Mesothelial cell of epicardium (in vitro differentiated cells): ENCODE results near the gene SLC41A3. TPM values are rescaled to one million over a fixed set of nuclear protein-coding genes. Genes with fewer than 3 reads are reported as not detected.

Source experiments
- DNase-seq, 2 experiments: peaks; one replicate each; pipeline ENCODE4 v3.0.0; 2021; ENCODE audit warnings: low spot score in 2 of 2; ENCODE audit not compliant: unreplicated experiment in 2 of 2
- H3K27ac Mint-ChIP-seq: 2 replicates; pipeline ENCODE4 v1.8.0; 2021; ENCODE audit warnings: mixed read lengths
- H3K27me3 Mint-ChIP-seq: 2 replicates; pipeline ENCODE4 v1.8.0; 2021; ENCODE audit warnings: low read depth, mixed read lengths
- H3K36me3 Mint-ChIP-seq: 2 replicates; pipeline ENCODE4 v1.8.0; 2021; ENCODE audit warnings: mixed read lengths
- H3K4me1 Mint-ChIP-seq: 2 replicates; pipeline ENCODE4 v1.8.0; 2021; ENCODE audit warnings: mixed read lengths
- H3K4me3 Mint-ChIP-seq: 2 replicates; pipeline ENCODE4 v1.8.0; 2021; ENCODE audit warnings: mild to moderate bottlenecking, moderate library complexity, mixed read lengths
- H3K9me3 Mint-ChIP-seq: 2 replicates; pipeline ENCODE4 v1.8.0; 2021; ENCODE audit warnings: mixed read lengths
- CTCF ChIP-seq: fragments of 200-600 bp; sonication (generic); IDR thresholded peaks from one replicate; pipeline ENCODE4 v1.5.0; 2021; ENCODE audit warnings: antibody characterized with exemption; ENCODE audit not compliant: unreplicated experiment
- total RNA-seq: library from RNA; stranded (reverse); gene quantifications from 3 replicates; pipeline ENCODE4 v1.2.1, GENCODE V29; 2021

Gene SLC41A3
- total RNA-seq, 1 donor from 2014 or later = 58.7 TPM

GRCh38 chr3:126063358-126063965 lies 20.5 kb downstream of the SLC41A3 start:
- DNase-seq = no peak
- Mint-ChIP-seq H3K27ac (no peak overlapping the region), H3K9me3 (peaks cover 4% of the 10 kb centered on the region), H3K27me3 (no peaks in the 10 kb centered on the region), H3K4me3 (no peak overlapping the region), H3K4me1 (peaks cover 11% of the 10 kb centered on the region), H3K36me3 (peaks cover 19% of the 10 kb centered on the region)
- no peak for TF ChIP-seq CTCF

- Mint-ChIP-seq H3K27ac (no peak overlapping the region), H3K27me3 (no peaks in the 10 kb centered on the region), H3K9me3 (no peaks in the 10 kb centered on the region), H3K36me3 (peaks cover 8% of the 10 kb centered on the region), H3K4me1 (peaks cover 14% of the 10 kb centered on the region), H3K4me3 (no peak overlapping the region)
- DNase-seq = no peak
- no peak for TF ChIP-seq CTCF
Measured at GRCh38 chr3:126061301-126062032, 22.5 kb downstream of the SLC41A3 start.

GRCh38 chr3:126060613-126061145 lies 23.2 kb downstream of the SLC41A3 start:
- no peaks in the 10 kb centered on the region for H3K27me3 Mint-ChIP-seq
- H3K36me3 Mint-ChIP-seq = peaks cover 2% of the 10 kb centered on the region
- no peak for DNase-seq
- H3K27ac Mint-ChIP-seq = no peak overlapping the region
- H3K4me1 Mint-ChIP-seq = peaks cover 14% of the 10 kb centered on the region
- H3K4me3 Mint-ChIP-seq = no peak overlapping the region
- no peaks in the 10 kb centered on the region for H3K9me3 Mint-ChIP-seq
- TF ChIP-seq CTCF = no peak

GRCh38 chr3:126058666-126059065 lies 25.3 kb downstream of the SLC41A3 start:
- Mint-ChIP-seq H3K4me1 (peaks cover 9% of the 10 kb centered on the region), H3K36me3 (peaks cover 2% of the 10 kb centered on the region), H3K4me3 (no peak overlapping the region), H3K27me3 (no peaks in the 10 kb centered on the region), H3K9me3 (no peaks in the 10 kb centered on the region), H3K27ac (no peak overlapping the region)
- DNase-seq = no peak
- TF ChIP-seq CTCF = no peak

- DNase-seq = no peak
- Mint-ChIP-seq H3K4me1 (peaks cover 9% of the 10 kb centered on the region), H3K36me3 (peaks cover 2% of the 10 kb centered on the region), H3K27me3 (no peaks in the 10 kb centered on the region), H3K9me3 (no peaks in the 10 kb centered on the region), H3K4me3 (no peak overlapping the region), H3K27ac (no peak overlapping the region)
- TF ChIP-seq CTCF = no peak
Measured at GRCh38 chr3:126057936-126058335, 26.0 kb downstream of the SLC41A3 start.
